IMR-90 (cell line): ENCODE measurements around the gene ZNF385C. TPM values are rescaled to one million over a fixed set of nuclear protein-coding genes. Genes with fewer than 3 reads are reported as not detected.

ENCODE experiments used
- ATAC-seq: fragments of 200-7000 bp; cut with Tn5 transposase; 2 replicates; pipeline ENCODE4 v1.9.1; 2020; ENCODE audit warnings: low read depth, mild to moderate bottlenecking, moderate library complexity
- BruUV-seq: library from RNA; stranded (reverse); fragments of 400-500 nt; replicated peaks from 2 replicates; lab custom pipeline; 2021; lab: Mats Ljungman, UMichigan
- CTCF ChIA-PET: fragments of 300-600 bp; formaldehyde crosslinking; extraction: SDS; loops from one replicate; lab custom pipeline; 2021; ENCODE audit warnings: antibody characterized with exemption; lab: Yijun Ruan, JAX
- POLR2A ChIA-PET: fragments of 300-600 bp; sonication (Branson Sonifier 250); formaldehyde crosslinking; loops from one replicate; lab custom pipeline; 2022; ENCODE audit warnings: antibody characterized with exemption; ENCODE audit not compliant: unreplicated experiment; lab: Charles Lee
- DNase-seq: peaks from one replicate; pipeline ENCODE4 v3.0.0; 2013
- H2AFZ ChIP-seq: replicated peaks from 2 replicates; pipeline ENCODE3; 2013; ENCODE audit warnings: low read length, mild to moderate bottlenecking; ENCODE audit not compliant: poor library complexity
- H2AK5ac ChIP-seq: 2 replicates; pipeline ENCODE4 v1.6.1; 2013; ENCODE audit warnings: low read depth, low read length, inconsistent platforms
- H2AK9ac ChIP-seq: replicated peaks from 2 replicates; pipeline ENCODE3; 2013; ENCODE audit warnings: mild to moderate bottlenecking, low read depth, low read length, moderate library complexity; ENCODE audit not compliant: poor library complexity
- H2BK120ac ChIP-seq: 2 replicates; pipeline ENCODE4 v1.6.1; 2013; ENCODE audit warnings: low read depth, low read length, inconsistent platforms
- H2BK15ac ChIP-seq: 3 replicates; pipeline ENCODE4 v1.6.1; 2013; ENCODE audit warnings: low read depth, low read length, inconsistent platforms
- H2BK20ac ChIP-seq: 2 replicates; pipeline ENCODE4 v1.6.1; 2013; ENCODE audit warnings: low read depth, mild to moderate bottlenecking, inconsistent platforms, low read length, moderate library complexity
- H2BK5ac ChIP-seq: 2 replicates; pipeline ENCODE4 v1.6.1; 2013; ENCODE audit warnings: mild to moderate bottlenecking, low read depth, low read length, inconsistent platforms; ENCODE audit not compliant: poor library complexity, severe bottlenecking
- H3K14ac ChIP-seq: replicated peaks from 2 replicates; pipeline ENCODE4 v1.6.1; 2013; ENCODE audit warnings: low read depth, low read length, inconsistent platforms
- H3K18ac ChIP-seq: 2 replicates; pipeline ENCODE4 v1.6.1; 2013; ENCODE audit warnings: low read depth, low read length, control low read depth
- H3K23ac ChIP-seq: 2 replicates; pipeline ENCODE4 v1.6.1; 2013; ENCODE audit warnings: low read depth, low read length, inconsistent platforms
- H3K27ac ChIP-seq: 2 replicates; pipeline ENCODE4 v1.5.1; 2013; ENCODE audit warnings: mild to moderate bottlenecking, control low read depth, low read length; ENCODE audit not compliant: insufficient read depth
- H3K27me3 ChIP-seq: 2 replicates; pipeline ENCODE4 v1.6.1; 2013; ENCODE audit warnings: low read length; ENCODE audit not compliant: control insufficient read depth, insufficient read depth
- H3K36me3 ChIP-seq: 2 replicates; pipeline ENCODE4 v1.6.1; 2013; ENCODE audit warnings: low read length, mixed read lengths; ENCODE audit not compliant: control insufficient read depth, insufficient read depth
- H3K4ac ChIP-seq: 2 replicates; pipeline ENCODE4 v1.6.1; 2013; ENCODE audit warnings: low read depth, low read length, inconsistent platforms
- H3K4me1 ChIP-seq: 2 replicates; pipeline ENCODE4 v1.6.1; 2013; ENCODE audit warnings: low read length, mixed read lengths; ENCODE audit not compliant: control insufficient read depth, insufficient read depth
- H3K4me2 ChIP-seq: 2 replicates; pipeline ENCODE4 v1.6.1; 2013; ENCODE audit warnings: low read depth, mild to moderate bottlenecking, control low read depth, low read length, moderate library complexity
- H3K4me3 ChIP-seq: 2 replicates; pipeline ENCODE4 v1.5.1; 2013; ENCODE audit warnings: low read depth, mild to moderate bottlenecking, control low read depth, low read length, moderate library complexity; ENCODE audit not compliant: insufficient read depth
- H3K56ac ChIP-seq: 2 replicates; pipeline ENCODE4 v1.6.1; 2013; ENCODE audit warnings: low read length, inconsistent platforms; ENCODE audit not compliant: insufficient read depth; ENCODE audit errors: extremely low read depth
- H3K79me1 ChIP-seq, 2 experiments: 2 replicates each; pipeline ENCODE4 v1.6.1; 2013; ENCODE audit warnings: low read length in 2 of 2, inconsistent platforms in 1 of 2, low read depth in 1 of 2
- H3K9ac ChIP-seq: 2 replicates; pipeline ENCODE4 v1.6.1; 2013; ENCODE audit warnings: low read depth, low read length, control low read depth
- H3K9me1 ChIP-seq: 2 replicates; pipeline ENCODE4 v1.6.1; 2013; ENCODE audit warnings: low read length, inconsistent platforms; ENCODE audit not compliant: insufficient read depth
- H3K9me3 ChIP-seq: 2 replicates; pipeline ENCODE4 v1.6.1; 2013; ENCODE audit warnings: low read length; ENCODE audit not compliant: control insufficient read depth, insufficient read depth
- H4K20me1 ChIP-seq: 2 replicates; pipeline ENCODE4 v1.6.1; 2013; ENCODE audit warnings: low read length, inconsistent platforms; ENCODE audit not compliant: insufficient read depth
- H4K5ac ChIP-seq: 2 replicates; pipeline ENCODE4 v1.6.1; 2013; ENCODE audit warnings: mild to moderate bottlenecking, low read depth, low read length, control low read depth
- H4K8ac ChIP-seq, 2 experiments: 2 replicates each; pipeline ENCODE4 v1.6.1; 2013; ENCODE audit warnings: low read depth in 2 of 2, low read length in 2 of 2, control low read depth in 1 of 2, inconsistent platforms in 1 of 2
- H4K91ac ChIP-seq: 2 replicates; pipeline ENCODE4 v1.6.1; 2013; ENCODE audit warnings: low read depth, low read length, inconsistent platforms; ENCODE audit not compliant: insufficient read depth
- CEBPB ChIP-seq: IDR thresholded peaks from 2 replicates; pipeline ENCODE4 v1.6.1; 2012; ENCODE audit warnings: low read depth, low read length, improper control_type of control experiment
- CHD1 ChIP-seq: IDR thresholded peaks from 2 replicates; pipeline ENCODE4 v1.6.1; 2012; ENCODE audit warnings: low read depth, low read length, improper control_type of control experiment
- MAFK ChIP-seq: IDR thresholded peaks from 2 replicates; pipeline ENCODE4 v1.6.1; 2012; ENCODE audit warnings: low read depth, low read length, improper control_type of control experiment
- MXI1 ChIP-seq: IDR thresholded peaks from 2 replicates; pipeline ENCODE4 v1.6.1; 2012; ENCODE audit warnings: low read depth, mild to moderate bottlenecking, low read length, moderate library complexity, borderline replicate concordance
- POLR2A ChIP-seq: IDR thresholded peaks from 2 replicates; pipeline ENCODE4 v1.6.1; 2012; ENCODE audit warnings: mild to moderate bottlenecking, low read depth, low read length
- RAD21 ChIP-seq: IDR thresholded peaks from 2 replicates; pipeline ENCODE4 v1.6.1; 2012; ENCODE audit warnings: low read length, improper control_type of control experiment
- SMC3 ChIP-seq: fragments of 150-350 bp; IDR thresholded peaks from 2 replicates; pipeline ENCODE4 v1.6.1; 2016; ENCODE audit warnings: low read depth, mild to moderate bottlenecking, antibody characterized with exemption, low read length, moderate library complexity
- WGBS, 2 experiments: methylation state at CpG; one replicate each; pipeline versions ENCODE4 v1.1.5 to v1.1.7; 2013; ENCODE audit warnings: missing lambda C conversion rate in 2 of 2; ENCODE audit not compliant: insufficient read length in 1 of 2; ENCODE audit errors: extremely low coverage in 2 of 2; 5-methylcytosine and 5-hydroxymethylcytosine counted together
- dilution Hi-C: fragments of 300-500 bp; cut with HindIII; formaldehyde crosslinking; loops from one replicate; pipeline ENCODE4 v1.14.3; 2018; ENCODE audit warnings: low sequenced_read_pairs; ENCODE audit not compliant: unreplicated experiment
- in situ Hi-C: fragments of 300-500 bp; cut with MboI; formaldehyde crosslinking; loops from 3 replicates; pipeline ENCODE4 v1.14.3; 2019; ENCODE audit warnings: low sequenced_read_pairs, inconsistent platforms, mixed read lengths
- intact Hi-C: fragments of 100-400 bp; cut with micrococcal nuclease; formaldehyde crosslinking; loops from 2 replicates; pipeline ENCODE4 v1.10.0; 2022
- polyA plus RNA-seq, 3 experiments: library from polyadenylated mRNA; depleted of rRNA; stranded (reverse); fragments of >200 nt; gene quantifications; 2 replicates each; pipeline ENCODE4 v1.2.3, GENCODE V29; 2012; ENCODE audit warnings: low replicate concordance in 1 of 3
- total RNA-seq: library from RNA; depleted of rRNA; stranded (reverse); fragments of >200 nt; gene quantifications from 2 replicates; pipeline ENCODE4 v1.2.3, GENCODE V29; 2012
- TF ChIP-seq, protein P1 (sequence below): conservative IDR thresholded peaks from 2 replicates; pipeline ENCODE4 v1.5.1; 2012; ENCODE audit warnings: mild to moderate bottlenecking, low read depth, low read length, improper control_type of control experiment
- TF ChIP-seq, protein P2 (sequence below): fragments of 150-350 bp; IDR thresholded peaks from 2 replicates; pipeline ENCODE4 v1.6.1; 2017; ENCODE audit warnings: mild to moderate bottlenecking, antibody characterized with exemption, low read length, low read depth

ZNF385C gene
- total and polyA plus RNA-seq, 2 of the 4 experiments (the other 2 are of a cell fraction): not detected

DNA sequence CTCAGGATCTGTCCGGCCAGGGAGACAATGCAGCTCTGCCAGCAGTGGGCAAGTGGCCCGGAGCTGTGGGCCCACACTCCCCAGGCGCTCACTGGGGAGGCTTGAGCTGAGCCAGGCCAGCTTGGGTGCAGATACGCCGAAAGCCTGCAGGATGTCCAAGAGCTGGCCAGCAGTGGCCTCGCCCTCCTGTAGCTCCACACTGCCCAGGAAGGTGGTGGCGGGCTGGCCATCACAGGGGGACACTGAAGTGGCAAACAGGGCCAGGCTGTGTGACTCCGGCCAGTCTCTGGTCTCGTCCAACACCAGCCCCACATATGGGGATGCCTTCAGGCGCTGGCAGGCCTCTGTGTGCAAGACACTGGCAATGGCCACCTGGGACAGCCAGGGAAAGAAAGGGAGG, 57.5 kb downstream of the ZNF385C start:
- dilution Hi-C loops (no loop called here), in situ Hi-C loops (no loop called here)
- POLR2A ChIA-PET: no interaction called here

More for the DNA sequence above, 57.5 kb downstream of the ZNF385C start:
- ATAC-seq: no peak
- no peak overlapping the region for H4K5ac ChIP-seq
- no peaks in the 10 kb centered on the region for H3K9me3 ChIP-seq
- H2BK15ac ChIP-seq: no peak overlapping the region
- no peak overlapping the region for H3K4me2 ChIP-seq
- H2AK9ac ChIP-seq: no peak overlapping the region
- no peak overlapping the region for H2BK5ac ChIP-seq
- H3K23ac ChIP-seq: no peak overlapping the region
- no peaks in the 10 kb centered on the region for H4K20me1 ChIP-seq
- no peak overlapping the region for H3K4me3 ChIP-seq
- DNase-seq: no peak
- H2AK5ac ChIP-seq: no peak overlapping the region
- no peak overlapping the region for H3K4ac ChIP-seq
- no peaks in the 10 kb centered on the region for H3K36me3 ChIP-seq
- BruUV-seq: no TSS peak
- H2AFZ ChIP-seq: no peak overlapping the region
- no peak overlapping the region for H3K14ac ChIP-seq
- H4K91ac ChIP-seq: no peak overlapping the region
- no peaks in the 10 kb centered on the region for H3K4me1 ChIP-seq
- H3K9me1 ChIP-seq: no peaks in the 10 kb centered on the region
- H2BK20ac ChIP-seq: no peak overlapping the region
- H3K79me1 ChIP-seq: no peaks in the 10 kb centered on the region
- H3K27me3 ChIP-seq: peaks cover 36% of the 10 kb centered on the region
- TF ChIP-seq, protein P1, sequence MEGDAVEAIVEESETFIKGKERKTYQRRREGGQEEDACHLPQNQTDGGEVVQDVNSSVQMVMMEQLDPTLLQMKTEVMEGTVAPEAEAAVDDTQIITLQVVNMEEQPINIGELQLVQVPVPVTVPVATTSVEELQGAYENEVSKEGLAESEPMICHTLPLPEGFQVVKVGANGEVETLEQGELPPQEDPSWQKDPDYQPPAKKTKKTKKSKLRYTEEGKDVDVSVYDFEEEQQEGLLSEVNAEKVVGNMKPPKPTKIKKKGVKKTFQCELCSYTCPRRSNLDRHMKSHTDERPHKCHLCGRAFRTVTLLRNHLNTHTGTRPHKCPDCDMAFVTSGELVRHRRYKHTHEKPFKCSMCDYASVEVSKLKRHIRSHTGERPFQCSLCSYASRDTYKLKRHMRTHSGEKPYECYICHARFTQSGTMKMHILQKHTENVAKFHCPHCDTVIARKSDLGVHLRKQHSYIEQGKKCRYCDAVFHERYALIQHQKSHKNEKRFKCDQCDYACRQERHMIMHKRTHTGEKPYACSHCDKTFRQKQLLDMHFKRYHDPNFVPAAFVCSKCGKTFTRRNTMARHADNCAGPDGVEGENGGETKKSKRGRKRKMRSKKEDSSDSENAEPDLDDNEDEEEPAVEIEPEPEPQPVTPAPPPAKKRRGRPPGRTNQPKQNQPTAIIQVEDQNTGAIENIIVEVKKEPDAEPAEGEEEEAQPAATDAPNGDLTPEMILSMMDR: no peak
- TF ChIP-seq POLR2A (no peak), SMC3 (no peak), CHD1 (no peak), MAFK (no peak), RAD21 (no peak), MXI1 (no peak), CEBPB (no peak)
- TF ChIP-seq, protein P2, sequence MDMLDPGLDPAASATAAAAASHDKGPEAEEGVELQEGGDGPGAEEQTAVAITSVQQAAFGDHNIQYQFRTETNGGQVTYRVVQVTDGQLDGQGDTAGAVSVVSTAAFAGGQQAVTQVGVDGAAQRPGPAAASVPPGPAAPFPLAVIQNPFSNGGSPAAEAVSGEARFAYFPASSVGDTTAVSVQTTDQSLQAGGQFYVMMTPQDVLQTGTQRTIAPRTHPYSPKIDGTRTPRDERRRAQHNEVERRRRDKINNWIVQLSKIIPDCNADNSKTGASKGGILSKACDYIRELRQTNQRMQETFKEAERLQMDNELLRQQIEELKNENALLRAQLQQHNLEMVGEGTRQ: no peak
- 70% methylated on average over 3 of the region's 10 CpGs; no CpG with 5 or more reads in 1 of the 2 experiments for WGBS, 2 experiments
- H3K27ac ChIP-seq: no peak overlapping the region
- no peak overlapping the region for H3K18ac ChIP-seq
- CTCF ChIA-PET: no interaction called here
- no peak overlapping the region for H4K8ac ChIP-seq
- no peak overlapping the region for H3K56ac ChIP-seq
- H3K9ac ChIP-seq: no peak overlapping the region
- intact Hi-C loops: no loop called here
- no peak overlapping the region for H2BK120ac ChIP-seq
